Ovary (tissue), 9 donors: ENCODE data around the gene RMC1. TPM values are rescaled to one million over a fixed set of nuclear protein-coding genes. Genes with fewer than 3 reads are reported as not detected.

Source experiments
- DNase-seq, 5 donors: peaks; one replicate each; pipeline ENCODE4 v3.0.0-alpha.2; 2019 to 2020
- H3K27ac ChIP-seq, 2 donors: fragments of 200-600 bp; one replicate each; pipeline versions ENCODE4 v1.5.1 to v1.8.0; 2019 to 2022
- H3K27me3 ChIP-seq: fragments of 200-600 bp; one replicate; pipeline ENCODE4 v1.8.0; 2022
- H3K36me3 ChIP-seq: fragments of 200-600 bp; sonication (generic); one replicate; pipeline ENCODE4 v1.5.1; 2019
- H3K4me1 ChIP-seq: one replicate; pipeline ENCODE4 v1.8.1; 2013; ENCODE audit warnings: mild to moderate bottlenecking, moderate library complexity; ENCODE audit not compliant: insufficient read depth
- H3K4me3 ChIP-seq: fragments of 200-600 bp; sonication (generic); one replicate; pipeline ENCODE4 v1.5.1; 2017
- H3K9me3 ChIP-seq, 2 donors: fragments of 200-600 bp in 1 of 2; sonication (generic) in 1 of 2; one replicate each; pipeline versions ENCODE4 v1.5.1 to v1.8.1; 2013 to 2019; ENCODE audit warnings: mild to moderate bottlenecking in 1 of 2, moderate library complexity in 1 of 2
- EP300 ChIP-seq: sonication (generic); formaldehyde crosslinking; IDR thresholded peaks from one replicate; pipeline ENCODE4 v1.6.1; 2017; ENCODE audit warnings: antibody characterized with exemption
- POLR2A ChIP-seq: fragments of 450-650 bp; IDR thresholded peaks from one replicate; pipeline ENCODE4 v1.6.1; 2017; ENCODE audit warnings: antibody characterized with exemption, mild to moderate bottlenecking, moderate library complexity
- WGBS, 3 donors: extraction: QIAGEN DNeasy Blood & Tissue Kit in 1 of 3; methylation state at CpG; one replicate each; pipeline versions ENCODE4 v1.1.5 to v1.1.7; 2013 to 2017; 5-methylcytosine and 5-hydroxymethylcytosine counted together
- intact Hi-C, 4 donors: fragments of 100-400 bp; cut with DNase I; formaldehyde crosslinking; loops; one replicate each; pipeline versions ENCODE4 v1.11.0 to v1.15.1; 2022 to 2023
- polyA plus RNA-seq, 2 donors: library from polyadenylated mRNA; stranded (reverse); fragments of 200-250 nt in 1 of 2; fragments of 350-450 nt in 1 of 2; fragmentation: Illumina TruSeq in 1 of 2; extraction: RNeasy Lipid Tissue Mini Kit (QIAGEN cat#74804) in 1 of 2; gene quantifications; one replicate each; pipeline ENCODE4 v1.2.3, GENCODE V29; 2013 to 2014
- total RNA-seq, 7 donors: library from RNA; depleted of rRNA in 2 of 7; stranded (reverse); fragments of >200 nt in 2 of 7; fragmentation: NEBNext Ultra II Directional in 3 of 7; extraction: Animal tissue kit (Norgen Biotek cat#: 25700) in 3 of 7; gene quantifications; one replicate each; pipeline versions ENCODE4 v1.1.0 to v1.2.4, GENCODE V29; 2016 to 2023
- TF ChIP-seq, protein P1 (sequence below), 3 donors: fragments of 450-650 bp in 2 of 3; fragments of 200-600 bp in 1 of 3; IDR thresholded peaks; one replicate each; pipeline versions ENCODE4 v1.5.1 to v1.8.0; 2016 to 2022; ENCODE audit warnings: antibody characterized with exemption in 3 of 3, mild to moderate bottlenecking in 1 of 3
- donor health status: DM: no; HTN: no; CAD: no; lungs with moderate emphysema.
- donor health status: DM: no; HTN: no; CAD: no.
- donor health status: Bipolar disorder and iron deficiency.
- donor health status: DM: yes; HTN: yes; CAD: no.
- donor health status: DM: no; HTN: no; CAD: no.
- donor health status: DM: yes; HTN: yes; CAD: no.

RMC1 gene
- total and polyA plus RNA-seq, 9 donors, result 15.0 to 29.5 (median 22.1) TPM

- Histone ChIP-seq H3K27ac (no peak overlapping the region), H3K9me3 (no peaks in the 10 kb centered on the region), H3K4me3 (no peak overlapping the region), H3K4me1 (peaks cover 3% of the 10 kb centered on the region), H3K36me3 (no peaks in the 10 kb centered on the region), H3K27me3 (no peaks in the 10 kb centered on the region)
- no peak for DNase-seq
- 48 to 81% (median 64%) methylated on average over 3 of the region's 3 CpGs for WGBS, 3 donors
- no peak for TF ChIP-seq EP300
- intact Hi-C loops, result no loop called here
Observed at GRCh38 chr18:23570912-23571504, 67.7 kb downstream of the RMC1 start.

DNA sequence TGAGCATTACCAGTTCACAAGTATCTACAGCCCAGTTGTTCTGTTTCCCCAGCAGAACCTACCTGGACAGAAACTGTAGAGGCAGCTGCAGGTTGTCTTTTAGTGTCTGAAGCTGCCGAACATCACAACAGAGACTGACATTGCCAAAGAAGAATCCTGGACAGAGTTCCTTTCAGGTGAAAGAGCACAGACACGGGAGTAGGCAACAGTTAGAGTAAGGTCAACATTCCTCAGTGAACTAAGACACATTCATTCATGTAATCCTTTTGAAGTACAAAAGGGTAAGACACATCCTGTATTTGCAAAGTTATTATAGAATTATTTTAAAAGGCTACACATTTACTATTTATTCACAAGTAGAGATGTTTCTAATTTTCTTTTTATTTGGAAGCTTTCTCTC is 68.7 kb downstream of the RMC1 start:
- TF ChIP-seq POLR2A (no peak), EP300 (no peak)
- TF ChIP-seq, protein P1, sequence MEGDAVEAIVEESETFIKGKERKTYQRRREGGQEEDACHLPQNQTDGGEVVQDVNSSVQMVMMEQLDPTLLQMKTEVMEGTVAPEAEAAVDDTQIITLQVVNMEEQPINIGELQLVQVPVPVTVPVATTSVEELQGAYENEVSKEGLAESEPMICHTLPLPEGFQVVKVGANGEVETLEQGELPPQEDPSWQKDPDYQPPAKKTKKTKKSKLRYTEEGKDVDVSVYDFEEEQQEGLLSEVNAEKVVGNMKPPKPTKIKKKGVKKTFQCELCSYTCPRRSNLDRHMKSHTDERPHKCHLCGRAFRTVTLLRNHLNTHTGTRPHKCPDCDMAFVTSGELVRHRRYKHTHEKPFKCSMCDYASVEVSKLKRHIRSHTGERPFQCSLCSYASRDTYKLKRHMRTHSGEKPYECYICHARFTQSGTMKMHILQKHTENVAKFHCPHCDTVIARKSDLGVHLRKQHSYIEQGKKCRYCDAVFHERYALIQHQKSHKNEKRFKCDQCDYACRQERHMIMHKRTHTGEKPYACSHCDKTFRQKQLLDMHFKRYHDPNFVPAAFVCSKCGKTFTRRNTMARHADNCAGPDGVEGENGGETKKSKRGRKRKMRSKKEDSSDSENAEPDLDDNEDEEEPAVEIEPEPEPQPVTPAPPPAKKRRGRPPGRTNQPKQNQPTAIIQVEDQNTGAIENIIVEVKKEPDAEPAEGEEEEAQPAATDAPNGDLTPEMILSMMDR (IDR thresholded peaks at IDR 0.05), result no peak
- Histone ChIP-seq H3K27me3 (no peaks in the 10 kb centered on the region), H3K27ac (no peak overlapping the region), H3K4me1 (peaks cover 3% of the 10 kb centered on the region), H3K36me3 (no peaks in the 10 kb centered on the region), H3K9me3 (no peaks in the 10 kb centered on the region), H3K4me3 (no peak overlapping the region)
- DNase-seq, result no peak
- intact Hi-C loops, result no loop called here
- WGBS, 3 donors, result 65 to 73% (median 67%) methylated on average over 2 of the region's 2 CpGs

DNA sequence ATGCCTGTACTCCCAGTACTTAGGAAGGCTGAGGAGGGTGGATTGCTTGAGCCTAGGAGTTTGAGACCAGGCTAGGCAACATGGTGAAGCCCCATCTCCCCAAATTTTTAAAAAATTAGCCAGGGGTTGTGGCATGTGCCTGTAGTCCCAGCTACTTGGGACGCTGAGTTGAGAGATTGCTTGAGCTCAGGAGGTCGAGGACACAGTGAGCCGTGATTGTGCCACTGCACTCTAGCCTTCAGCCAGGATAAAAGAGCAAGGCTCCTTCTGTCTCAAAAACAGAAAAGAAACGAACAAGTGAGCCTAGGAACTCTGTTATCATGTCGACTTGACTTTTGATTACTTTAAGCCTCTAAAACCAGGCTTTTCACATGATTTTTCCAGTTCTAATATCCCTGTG is 69.3 kb downstream of the RMC1 start:
- no peak overlapping the region for H3K27ac ChIP-seq
- H3K27me3 ChIP-seq, result no peaks in the 10 kb centered on the region
- no peaks in the 10 kb centered on the region for H3K36me3 ChIP-seq
- no peak overlapping the region for H3K4me3 ChIP-seq
- H3K4me1 ChIP-seq, result peaks cover 3% of the 10 kb centered on the region
- intact Hi-C loops, result no loop called here
- no peaks in the 10 kb centered on the region for H3K9me3 ChIP-seq
- 52 to 64% (median 56%) methylated on average over 5 of the region's 5 CpGs for WGBS, 3 donors
- TF ChIP-seq EP300 (no peak), POLR2A (no peak)
- TF ChIP-seq, protein P1 (IDR thresholded peaks at IDR 0.05), result no peak
- DNase-seq, result no peak

- WGBS, 3 donors, result 76 to 83% (median 81%) methylated on average over 4 of the region's 4 CpGs
- TF ChIP-seq EP300, result no peak
- no peaks in the 10 kb centered on the region for H3K36me3 ChIP-seq
- no peak overlapping the region for H3K4me3 ChIP-seq
- H3K27ac ChIP-seq, result no peak overlapping the region
- peaks cover 3% of the 10 kb centered on the region for H3K4me1 ChIP-seq
- intact Hi-C loops, result no loop called here
- no peak for DNase-seq
- no peaks in the 10 kb centered on the region for H3K9me3 ChIP-seq
- H3K27me3 ChIP-seq, result no peaks in the 10 kb centered on the region
Observed at GRCh38 chr18:23573020-23573419, 69.7 kb downstream of the RMC1 start.

GRCh38 chr18:23573626-23574431 is 70.5 kb downstream of the RMC1 start:
- peak in 2 of 5 donors; percentile 30 to 37 for DNase-seq
- H3K9me3 ChIP-seq, result no peaks in the 10 kb centered on the region
- H3K4me1 ChIP-seq, result peaks cover 3% of the 10 kb centered on the region
- no peaks in the 10 kb centered on the region for H3K27me3 ChIP-seq
- H3K36me3 ChIP-seq, result no peaks in the 10 kb centered on the region
- no peak overlapping the region for H3K4me3 ChIP-seq
- no peak overlapping the region for H3K27ac ChIP-seq
- TF ChIP-seq EP300 (no peak), POLR2A (no peak)
- TF ChIP-seq, protein P1 (IDR thresholded peaks at IDR 0.05), result no peak
- 19 to 32% (median 19%) methylated on average over 6 of the region's 6 CpGs for WGBS, 3 donors
- intact Hi-C loops, result no loop called here
